Activated CD4-positive, alpha-beta T cell treated with anti-CD3 and anti-CD28 coated beads, Interleukin-2, amount 50 U/mL, for 4 hours (primary cell): ENCODE data around the gene CLSTN2.

ENCODE experiments used
- DNase-seq, 2 experiments: peaks; one replicate each; pipeline ENCODE4 v3.0.0-alpha.2; 2020

CLSTN2 gene

GRCh38 chr3:140097874-140098635, 163.1 kb downstream of the CLSTN2 start:
- no peak for DNase-seq

GRCh38 chr3:140100479-140100878, 165.5 kb downstream of the CLSTN2 start:
- DNase-seq: no peak

GRCh38 chr3:140103166-140103565, 168.2 kb downstream of the CLSTN2 start:
- DNase-seq: no peak

GRCh38 chr3:140103986-140104645, 169.1 kb downstream of the CLSTN2 start:
- no peak for DNase-seq

GRCh38 chr3:140113996-140114788, 179.2 kb downstream of the CLSTN2 start:
- DNase-seq: no peak

- DNase-seq: no peak
Measured at GRCh38 chr3:140114789-140115080, 179.8 kb downstream of the CLSTN2 start.

- DNase-seq: no peak
Measured at GRCh38 chr3:140117096-140117526, 182.1 kb downstream of the CLSTN2 start.

- no peak for DNase-seq
Measured at GRCh38 chr3:140122183-140122582, 187.2 kb downstream of the CLSTN2 start.

GRCh38 chr3:140128217-140128616, 193.2 kb downstream of the CLSTN2 start:
- DNase-seq: no peak

GRCh38 chr3:140128631-140129030, 193.6 kb downstream of the CLSTN2 start:
- DNase-seq: no peak

- no peak for DNase-seq
Measured at GRCh38 chr3:140129768-140130284, 194.8 kb downstream of the CLSTN2 start.

GRCh38 chr3:140131895-140132294, 196.9 kb downstream of the CLSTN2 start:
- DNase-seq: no peak

- DNase-seq: no peak
Measured at GRCh38 chr3:140134231-140134965, 199.4 kb downstream of the CLSTN2 start.

GRCh38 chr3:140135461-140135860, 200.5 kb downstream of the CLSTN2 start:
- no peak for DNase-seq

GRCh38 chr3:140143367-140144069, 208.5 kb downstream of the CLSTN2 start:
- DNase-seq: no peak

- no peak for DNase-seq
Measured at GRCh38 chr3:140145528-140145927, 210.5 kb downstream of the CLSTN2 start.

- DNase-seq: no peak
Measured at GRCh38 chr3:140146668-140147067, 211.7 kb downstream of the CLSTN2 start.

- no peak for DNase-seq
Measured at GRCh38 chr3:140147965-140148490, 213.0 kb downstream of the CLSTN2 start.

- no peak for DNase-seq
Measured at GRCh38 chr3:140148824-140149390, 213.9 kb downstream of the CLSTN2 start.

- DNase-seq: no peak
Measured at GRCh38 chr3:140151321-140151720, 216.3 kb downstream of the CLSTN2 start.

GRCh38 chr3:140152851-140153639, 218.1 kb downstream of the CLSTN2 start:
- DNase-seq: no peak
